ENCODE data around the gene PRPF19. TPM values are rescaled to one million over a fixed set of nuclear protein-coding genes. Genes with fewer than 3 reads are reported as not detected.

PRPF19 gene
- total RNA-seq, 2 donors from 2014 or later: 22.1 to 27.0 TPM

DNA sequence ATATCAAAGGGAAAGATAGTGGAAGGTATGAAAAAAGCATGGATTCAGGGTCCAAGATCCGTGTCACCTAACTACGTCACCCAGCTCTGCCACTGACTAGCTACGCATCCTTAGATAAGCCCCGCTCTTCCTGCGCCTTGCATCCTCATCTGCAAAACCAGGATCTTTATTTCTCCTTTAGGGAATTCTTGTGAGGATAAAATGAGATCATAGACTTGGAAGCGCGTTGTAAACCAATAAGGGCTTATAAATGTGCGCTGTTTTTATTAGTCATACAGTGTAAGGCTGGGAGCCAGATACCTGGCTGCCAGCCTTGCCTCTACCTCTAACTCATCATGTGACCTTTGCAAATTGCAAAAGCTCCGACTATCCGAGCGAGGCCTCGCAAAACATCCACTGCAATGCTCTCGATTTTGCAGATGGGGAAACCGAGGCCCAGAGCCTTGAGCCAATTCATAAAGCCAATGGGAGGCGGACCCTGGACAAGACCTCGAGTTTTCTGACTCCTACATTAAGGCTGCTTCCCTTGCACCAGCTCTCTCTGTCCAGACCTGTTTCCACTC, 753 bp downstream of the PRPF19 start:
- Histone ChIP-seq H3K27ac (peak overlapping the region; percentile 86 to 96 (median 95)), H3K27me3 (no peaks in the 10 kb centered on the region), H3K4me1 (peaks cover 33% of the 10 kb centered on the region), H3K9me3 (no peaks in the 10 kb centered on the region), H3K4me3 (peak overlapping the region; percentile 75 to 95), H3K36me3 (replicated peaks in 1 of 2; ENCODE audit: insufficient read depth in 1 of 2, low read depth in 2 of 2) (peaks cover 2 to 20% of the 10 kb centered on the region in 2 donors)
- intact Hi-C loops (cut with DNase I): no loop called here
- peak; percentile 37 for ATAC-seq
- TF ChIP-seq POLR2A (IDR thresholded peaks at IDR 0.05): no peak
- TF ChIP-seq, protein P1, sequence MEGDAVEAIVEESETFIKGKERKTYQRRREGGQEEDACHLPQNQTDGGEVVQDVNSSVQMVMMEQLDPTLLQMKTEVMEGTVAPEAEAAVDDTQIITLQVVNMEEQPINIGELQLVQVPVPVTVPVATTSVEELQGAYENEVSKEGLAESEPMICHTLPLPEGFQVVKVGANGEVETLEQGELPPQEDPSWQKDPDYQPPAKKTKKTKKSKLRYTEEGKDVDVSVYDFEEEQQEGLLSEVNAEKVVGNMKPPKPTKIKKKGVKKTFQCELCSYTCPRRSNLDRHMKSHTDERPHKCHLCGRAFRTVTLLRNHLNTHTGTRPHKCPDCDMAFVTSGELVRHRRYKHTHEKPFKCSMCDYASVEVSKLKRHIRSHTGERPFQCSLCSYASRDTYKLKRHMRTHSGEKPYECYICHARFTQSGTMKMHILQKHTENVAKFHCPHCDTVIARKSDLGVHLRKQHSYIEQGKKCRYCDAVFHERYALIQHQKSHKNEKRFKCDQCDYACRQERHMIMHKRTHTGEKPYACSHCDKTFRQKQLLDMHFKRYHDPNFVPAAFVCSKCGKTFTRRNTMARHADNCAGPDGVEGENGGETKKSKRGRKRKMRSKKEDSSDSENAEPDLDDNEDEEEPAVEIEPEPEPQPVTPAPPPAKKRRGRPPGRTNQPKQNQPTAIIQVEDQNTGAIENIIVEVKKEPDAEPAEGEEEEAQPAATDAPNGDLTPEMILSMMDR (IDR thresholded peaks at IDR 0.05): no peak
- 5 to 7% methylated on average over 14 to 16 of the region's 16 CpGs for WGBS, 2 donors
- peak in 3 of 4 donors; percentile 41 to 54 (median 43) for DNase-seq

DNA sequence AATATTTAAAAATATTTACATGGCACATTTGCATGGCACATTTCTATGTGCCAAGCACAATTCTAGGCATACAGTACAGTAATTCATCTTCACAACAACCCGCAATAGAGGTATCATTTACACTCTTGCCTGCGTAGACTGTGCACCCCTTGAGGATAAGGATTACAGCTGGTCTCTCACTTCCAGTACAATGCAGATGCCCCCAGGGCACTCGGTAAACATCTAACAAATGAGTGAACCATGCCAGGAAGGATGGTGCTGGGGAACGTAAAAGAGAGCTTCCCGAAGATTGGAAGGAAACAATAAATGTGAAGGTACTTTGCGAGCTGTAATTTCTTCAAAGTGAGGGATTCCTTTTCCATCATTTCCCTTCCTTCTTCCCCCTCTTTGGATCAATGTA, 1.3 kb downstream of the PRPF19 start:
- Histone ChIP-seq H3K27ac (peak overlapping the region in 3 of 4 donors; percentile 7 to 96 (median 9)), H3K36me3 (replicated peaks in 1 of 2; ENCODE audit: insufficient read depth in 1 of 2, low read depth in 2 of 2) (peaks cover 4 to 26% of the 10 kb centered on the region in 2 donors), H3K4me1 (peaks cover 33% of the 10 kb centered on the region), H3K4me3 (no peak overlapping the region), H3K27me3 (no peaks in the 10 kb centered on the region), H3K9me3 (no peaks in the 10 kb centered on the region)
- 46 to 51% methylated on average over 6 of the region's 6 CpGs for WGBS, 2 donors
- no peak for DNase-seq
- no peak for ATAC-seq
- intact Hi-C loops (cut with DNase I): no loop called here
- TF ChIP-seq POLR2A (IDR thresholded peaks at IDR 0.05): no peak
- TF ChIP-seq, protein P1 (IDR thresholded peaks at IDR 0.05): no peak

DNA sequence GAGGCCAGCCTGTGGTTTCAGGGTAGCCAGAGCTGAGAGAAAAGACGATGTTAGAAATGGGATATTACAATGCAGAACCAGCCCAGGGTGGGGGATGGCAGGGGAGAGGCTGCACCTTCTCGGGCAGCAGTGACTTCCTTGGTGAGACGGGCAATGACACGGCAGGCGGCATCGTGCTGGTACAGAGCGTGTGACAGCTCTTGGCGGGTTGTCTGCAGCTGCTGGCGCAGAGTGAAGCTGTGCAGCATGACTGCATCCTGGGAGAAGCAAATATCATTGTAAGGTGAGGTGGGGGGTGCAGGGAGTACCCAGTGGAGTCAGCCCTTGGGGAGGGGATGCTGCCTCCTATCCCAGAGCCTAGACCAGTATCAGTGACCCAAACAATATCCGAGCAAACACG, 3.8 kb downstream of the PRPF19 start:
- ATAC-seq (no peak), DNase-seq (no peak)
- Histone ChIP-seq H3K27me3 (no peaks in the 10 kb centered on the region), H3K9me3 (no peaks in the 10 kb centered on the region), H3K4me1 (peaks cover 33% of the 10 kb centered on the region), H3K4me3 (no peak overlapping the region), H3K36me3 (replicated peaks in 1 of 2; ENCODE audit: insufficient read depth in 1 of 2, low read depth in 2 of 2) (peaks cover 17 to 42% of the 10 kb centered on the region in 2 donors), H3K27ac (no peak overlapping the region)
- TF ChIP-seq, protein P1 (IDR thresholded peaks at IDR 0.05): no peak
- TF ChIP-seq POLR2A (IDR thresholded peaks at IDR 0.05): no peak
- WGBS, 2 donors: 91 to 94% methylated on average over 11 of the region's 11 CpGs
- intact Hi-C loops (cut with DNase I): loop anchor here (5.0 kb wide), 1 partner anchor 65 kb away; no protein-coding TSS in a partner anchor

DNA sequence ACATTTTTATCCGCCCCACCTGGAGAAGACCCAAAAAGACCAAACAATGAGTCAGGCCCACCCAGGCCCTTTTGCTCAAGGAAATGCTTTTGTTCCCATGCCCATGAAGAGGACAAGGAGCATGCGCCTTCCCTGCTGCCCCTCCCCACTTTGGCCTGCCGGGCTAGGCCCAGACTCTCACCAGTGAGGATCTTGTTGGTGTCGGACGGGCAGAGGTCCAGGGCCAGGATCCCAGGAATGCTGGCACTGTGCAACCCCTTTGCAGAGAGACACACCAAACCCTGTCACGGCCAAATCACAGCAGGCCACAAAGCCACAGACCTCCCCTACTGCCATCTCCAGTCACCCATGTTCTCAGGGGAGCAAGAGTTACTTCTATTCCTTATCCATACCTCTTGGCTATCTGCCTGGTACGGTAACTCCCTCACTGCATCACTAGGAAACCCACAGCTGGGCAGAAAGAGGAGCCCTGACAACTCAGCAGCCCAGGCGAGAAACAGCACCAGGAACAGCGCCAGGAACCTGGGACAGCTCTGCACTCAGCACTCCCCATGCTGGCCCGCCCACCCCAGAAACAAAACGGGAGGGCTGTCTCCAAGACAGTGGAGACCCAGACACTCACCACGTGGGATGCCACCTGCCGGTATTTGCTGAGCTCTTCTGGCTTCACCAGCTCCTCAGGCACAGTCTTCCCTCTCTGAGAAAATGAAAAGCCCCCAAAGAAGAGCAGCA, 5.5 kb downstream of the PRPF19 start:
- H3K27ac ChIP-seq: no peak overlapping the region
- TF ChIP-seq, protein P1 (IDR thresholded peaks at IDR 0.05): no peak
- no peak for TF ChIP-seq POLR2A (IDR thresholded peaks at IDR 0.05)
- no peak for ATAC-seq
- no peaks in the 10 kb centered on the region for H3K27me3 ChIP-seq
- intact Hi-C loops (cut with DNase I): loop anchor here (5.0 kb wide), 1 partner anchor 64 kb away; no protein-coding TSS in a partner anchor
- 81 to 82% methylated on average over 12 to 13 of the region's 13 CpGs for WGBS, 2 donors
- H3K36me3 ChIP-seq (replicated peaks in 1 of 2; ENCODE audit: insufficient read depth in 1 of 2, low read depth in 2 of 2): peaks cover 29 to 56% of the 10 kb centered on the region in 2 donors
- no peak for DNase-seq
- H3K4me1 ChIP-seq: peaks cover 28% of the 10 kb centered on the region
- H3K9me3 ChIP-seq: no peaks in the 10 kb centered on the region
- no peak overlapping the region for H3K4me3 ChIP-seq
